Panc1 (cell line): ENCODE results near the gene CPLX1. TPM values are rescaled to one million over a fixed set of nuclear protein-coding genes. Genes with fewer than 3 reads are reported as not detected.

Source experiments
- ATAC-seq: fragments of 200-7000 bp; cut with Tn5 transposase; 2 replicates; pipeline ENCODE4 v1.9.1; 2020; ENCODE audit warnings: mild to moderate bottlenecking, moderate library complexity
- BruUV-seq: library from RNA; stranded (reverse); fragments of 400-500 nt; replicated peaks from 2 replicates; lab custom pipeline; 2021; lab: Mats Ljungman, UMichigan
- CTCF ChIA-PET: fragments of 300-600 bp; sonication (Branson Sonifier 250); formaldehyde crosslinking; loops from one replicate; lab custom pipeline; 2022; ENCODE audit warnings: antibody characterized with exemption; lab: Charles Lee
- POLR2A ChIA-PET: fragments of 300-600 bp; sonication (Branson Sonifier 250); formaldehyde crosslinking; loops from one replicate; lab custom pipeline; 2022; ENCODE audit warnings: antibody characterized with exemption; lab: Charles Lee
- DNase-seq: peaks from one replicate; pipeline ENCODE4 v3.0.0-alpha.2; 2010; ENCODE audit warnings: low read depth, low spot score
- H3K27ac ChIP-seq: 2 replicates; pipeline ENCODE4 v1.5.1; 2011; ENCODE audit warnings: mild to moderate bottlenecking, low read length, inconsistent platforms
- H3K27me3 ChIP-seq: fragments of 200-500 bp; sonication (Bioruptor generic); 2 replicates; pipeline ENCODE4 v1.6.0; 2014; ENCODE audit warnings: low read length, inconsistent platforms; ENCODE audit not compliant: control insufficient read depth, insufficient read depth
- H3K36me3 ChIP-seq: fragments of 200-500 bp; sonication (Bioruptor generic); 2 replicates; pipeline ENCODE4 v1.5.1; 2014; ENCODE audit warnings: inconsistent platforms, mild to moderate bottlenecking, low read length, moderate library complexity; ENCODE audit not compliant: control insufficient read depth, insufficient read depth
- H3K4me1 ChIP-seq: 2 replicates; pipeline ENCODE4 v1.5.1; 2011; ENCODE audit warnings: inconsistent platforms, mild to moderate bottlenecking, low read length, moderate library complexity; ENCODE audit not compliant: control insufficient read depth, insufficient read depth
- H3K4me3 ChIP-seq, 2 experiments: 2 replicates each; pipeline ENCODE4 v1.5.1; 2011 to 2012; ENCODE audit warnings: low read depth in 2 of 2, low read length in 2 of 2, mild to moderate bottlenecking in 2 of 2, inconsistent platforms in 1 of 2, moderate library complexity in 1 of 2
- H3K9me3 ChIP-seq: fragments of 200-500 bp; sonication (Bioruptor generic); 2 replicates; pipeline ENCODE4 v1.5.1; 2014; ENCODE audit warnings: low read depth, mild to moderate bottlenecking, inconsistent platforms, low read length, moderate library complexity; ENCODE audit not compliant: control insufficient read depth, insufficient read depth
- POLR2AphosphoS5 ChIP-seq: IDR thresholded peaks from 2 replicates; pipeline ENCODE4 v1.6.1; 2012; ENCODE audit warnings: mild to moderate bottlenecking, low read depth, low read length, moderate library complexity
- SIN3A ChIP-seq: IDR thresholded peaks from 2 replicates; pipeline ENCODE4 v1.6.1; 2012; ENCODE audit warnings: low read depth, mild to moderate bottlenecking, low read length, moderate library complexity, borderline replicate concordance; ENCODE audit not compliant: insufficient read depth
- TCF7L2 ChIP-seq: IDR thresholded peaks from 2 replicates; pipeline ENCODE4 v1.6.1; 2011; ENCODE audit warnings: mild to moderate bottlenecking, low read depth, low read length, inconsistent platforms
- in situ Hi-C: cut with HindIII; loops from 2 replicates; pipeline ENCODE4 v1.10.0; 2016; ENCODE audit warnings: low sequenced_read_pairs, low pct_unique_long_range_greater_than_20kb
- intact Hi-C: fragments of 100-400 bp; cut with micrococcal nuclease; formaldehyde crosslinking; loops from one replicate; pipeline ENCODE4 v1.10.0; 2022; ENCODE audit not compliant: unreplicated experiment
- total RNA-seq: library from RNA; stranded (reverse); gene quantifications from one replicate; pipeline ENCODE4 v1.2.1, GENCODE V29; 2021; ENCODE audit not compliant: unreplicated experiment
- TF ChIP-seq, protein P1 (sequence below): fragments of 450-650 bp; IDR thresholded peaks from 2 replicates; pipeline ENCODE4 v1.5.1; 2017; ENCODE audit warnings: mild to moderate bottlenecking
- TF ChIP-seq, protein P2 (sequence below), 2 experiments: IDR thresholded peaks; 2 replicates each; pipeline ENCODE4 v1.6.1; 2011 to 2012; ENCODE audit warnings: low read depth in 2 of 2, control low read depth in 1 of 2, low read length in 1 of 2, mild to moderate bottlenecking in 1 of 2, moderate library complexity in 1 of 2; ENCODE audit not compliant: insufficient read depth in 1 of 2

Gene CPLX1
- total RNA-seq, 1 experiment from 2014 or later: 6.7 TPM

DNA sequence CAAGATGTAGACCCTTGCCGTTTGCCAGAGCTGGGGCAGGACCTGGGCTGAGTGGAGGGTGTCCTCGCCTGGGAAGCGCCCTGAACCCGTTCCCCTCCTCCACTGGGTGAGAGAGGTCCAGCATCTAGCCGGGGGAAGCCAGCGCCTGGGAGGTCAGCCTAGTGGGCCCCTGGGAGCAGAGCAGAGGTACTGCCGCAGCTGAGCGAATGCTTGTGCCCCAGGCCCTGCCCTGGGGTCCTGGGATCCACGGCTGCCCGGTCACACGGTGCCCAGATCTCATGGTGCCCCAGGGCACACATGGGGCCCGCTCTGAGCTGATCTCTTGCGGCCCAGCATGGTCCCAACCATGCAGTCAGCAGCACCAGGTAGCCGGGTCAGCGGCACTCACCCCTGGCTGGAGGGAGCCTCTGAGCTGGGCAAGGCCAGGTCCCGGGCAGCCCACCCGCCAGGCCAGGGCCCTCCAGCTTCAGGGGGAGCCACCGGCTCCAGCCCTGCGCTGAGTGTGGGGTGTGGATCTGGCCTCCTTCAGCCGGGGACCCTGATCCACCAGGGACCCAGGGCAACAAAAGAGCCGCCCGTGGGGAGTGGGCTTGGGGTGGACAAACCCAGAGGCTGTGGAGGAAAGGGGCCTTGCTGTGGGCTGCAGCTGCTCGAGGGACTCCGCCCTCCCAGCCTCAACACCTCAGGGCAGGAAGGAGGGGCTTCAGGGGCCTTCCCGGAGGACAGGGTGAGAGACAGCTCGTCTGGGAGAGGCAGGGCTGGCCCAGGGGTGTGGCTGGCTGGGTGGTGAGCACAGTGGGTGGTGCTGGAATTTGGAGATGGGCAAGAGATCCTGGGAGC lies 4.1 kb upstream of the CPLX1 start:
- no TSS peak for BruUV-seq
- H3K27me3 ChIP-seq: no peaks in the 10 kb centered on the region
- in situ Hi-C loops: no loop called here
- intact Hi-C loops: no loop called here
- peaks cover 8% of the 10 kb centered on the region; the same call in 1 of the 2 replicates for H3K4me1 ChIP-seq
- no peak overlapping the region for H3K27ac ChIP-seq
- H3K9me3 ChIP-seq: no peaks in the 10 kb centered on the region
- ATAC-seq (no peak), DNase-seq (no peak)
- TF ChIP-seq POLR2AphosphoS5: no peak
- TF ChIP-seq, protein P1, sequence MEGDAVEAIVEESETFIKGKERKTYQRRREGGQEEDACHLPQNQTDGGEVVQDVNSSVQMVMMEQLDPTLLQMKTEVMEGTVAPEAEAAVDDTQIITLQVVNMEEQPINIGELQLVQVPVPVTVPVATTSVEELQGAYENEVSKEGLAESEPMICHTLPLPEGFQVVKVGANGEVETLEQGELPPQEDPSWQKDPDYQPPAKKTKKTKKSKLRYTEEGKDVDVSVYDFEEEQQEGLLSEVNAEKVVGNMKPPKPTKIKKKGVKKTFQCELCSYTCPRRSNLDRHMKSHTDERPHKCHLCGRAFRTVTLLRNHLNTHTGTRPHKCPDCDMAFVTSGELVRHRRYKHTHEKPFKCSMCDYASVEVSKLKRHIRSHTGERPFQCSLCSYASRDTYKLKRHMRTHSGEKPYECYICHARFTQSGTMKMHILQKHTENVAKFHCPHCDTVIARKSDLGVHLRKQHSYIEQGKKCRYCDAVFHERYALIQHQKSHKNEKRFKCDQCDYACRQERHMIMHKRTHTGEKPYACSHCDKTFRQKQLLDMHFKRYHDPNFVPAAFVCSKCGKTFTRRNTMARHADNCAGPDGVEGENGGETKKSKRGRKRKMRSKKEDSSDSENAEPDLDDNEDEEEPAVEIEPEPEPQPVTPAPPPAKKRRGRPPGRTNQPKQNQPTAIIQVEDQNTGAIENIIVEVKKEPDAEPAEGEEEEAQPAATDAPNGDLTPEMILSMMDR: no peak
- no peak for TF ChIP-seq TCF7L2
- TF ChIP-seq, protein P2, sequence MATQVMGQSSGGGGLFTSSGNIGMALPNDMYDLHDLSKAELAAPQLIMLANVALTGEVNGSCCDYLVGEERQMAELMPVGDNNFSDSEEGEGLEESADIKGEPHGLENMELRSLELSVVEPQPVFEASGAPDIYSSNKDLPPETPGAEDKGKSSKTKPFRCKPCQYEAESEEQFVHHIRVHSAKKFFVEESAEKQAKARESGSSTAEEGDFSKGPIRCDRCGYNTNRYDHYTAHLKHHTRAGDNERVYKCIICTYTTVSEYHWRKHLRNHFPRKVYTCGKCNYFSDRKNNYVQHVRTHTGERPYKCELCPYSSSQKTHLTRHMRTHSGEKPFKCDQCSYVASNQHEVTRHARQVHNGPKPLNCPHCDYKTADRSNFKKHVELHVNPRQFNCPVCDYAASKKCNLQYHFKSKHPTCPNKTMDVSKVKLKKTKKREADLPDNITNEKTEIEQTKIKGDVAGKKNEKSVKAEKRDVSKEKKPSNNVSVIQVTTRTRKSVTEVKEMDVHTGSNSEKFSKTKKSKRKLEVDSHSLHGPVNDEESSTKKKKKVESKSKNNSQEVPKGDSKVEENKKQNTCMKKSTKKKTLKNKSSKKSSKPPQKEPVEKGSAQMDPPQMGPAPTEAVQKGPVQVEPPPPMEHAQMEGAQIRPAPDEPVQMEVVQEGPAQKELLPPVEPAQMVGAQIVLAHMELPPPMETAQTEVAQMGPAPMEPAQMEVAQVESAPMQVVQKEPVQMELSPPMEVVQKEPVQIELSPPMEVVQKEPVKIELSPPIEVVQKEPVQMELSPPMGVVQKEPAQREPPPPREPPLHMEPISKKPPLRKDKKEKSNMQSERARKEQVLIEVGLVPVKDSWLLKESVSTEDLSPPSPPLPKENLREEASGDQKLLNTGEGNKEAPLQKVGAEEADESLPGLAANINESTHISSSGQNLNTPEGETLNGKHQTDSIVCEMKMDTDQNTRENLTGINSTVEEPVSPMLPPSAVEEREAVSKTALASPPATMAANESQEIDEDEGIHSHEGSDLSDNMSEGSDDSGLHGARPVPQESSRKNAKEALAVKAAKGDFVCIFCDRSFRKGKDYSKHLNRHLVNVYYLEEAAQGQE (IDR thresholded peaks at IDR 0.05; ENCODE audit: insufficient read depth in 1 of 2, low read depth in 2 of 2, low read length in 1 of 2): no peak
- no peak for TF ChIP-seq SIN3A
- POLR2A ChIA-PET: interaction anchor here (0.5 kb wide), 1 partner anchor 364 kb away, joined by 3 read pairs; no protein-coding TSS in a partner anchor
- no peaks in the 10 kb centered on the region for H3K36me3 ChIP-seq
- no peak overlapping the region for H3K4me3 ChIP-seq
- CTCF ChIA-PET: no interaction called here

DNA sequence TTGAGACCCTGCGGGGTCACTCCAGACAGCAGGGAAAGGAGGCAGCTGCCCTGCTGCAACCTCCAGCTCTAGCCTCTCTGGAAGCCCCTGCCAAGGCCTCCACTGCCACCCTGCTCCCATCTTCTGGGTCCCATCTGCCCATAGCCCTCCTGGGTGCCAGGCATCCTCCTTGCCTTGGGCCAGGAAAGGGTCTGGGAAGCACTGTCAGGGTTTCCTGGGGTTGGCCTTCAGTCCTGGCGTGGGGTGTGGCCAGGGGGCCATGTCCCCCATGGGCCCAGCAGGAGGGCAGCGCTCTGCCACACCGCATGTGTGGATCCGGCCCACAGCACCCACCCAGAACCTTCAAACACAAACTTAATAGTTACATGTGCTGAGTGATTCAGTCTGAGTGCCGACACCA lies 3.4 kb upstream of the CPLX1 start:
- H3K9me3 ChIP-seq: no peaks in the 10 kb centered on the region
- no peak for DNase-seq
- ChIA-PET CTCF (interaction anchor here (0.5 kb wide), 1 partner anchor 54 kb away, joined by 3 read pairs; no protein-coding TSS in a partner anchor), POLR2A (no interaction called here)
- no TSS peak for BruUV-seq
- in situ Hi-C loops: no loop called here
- ATAC-seq: no peak
- no peaks in the 10 kb centered on the region for H3K27me3 ChIP-seq
- H3K4me1 ChIP-seq: peaks cover 8% of the 10 kb centered on the region; the same call in 1 of the 2 replicates
- intact Hi-C loops: no loop called here
- H3K4me3 ChIP-seq: no peak overlapping the region
- H3K27ac ChIP-seq: no peak overlapping the region
- no peaks in the 10 kb centered on the region for H3K36me3 ChIP-seq
- TF ChIP-seq POLR2AphosphoS5 (no peak), SIN3A (no peak), TCF7L2 (no peak)
- TF ChIP-seq, protein P2 (IDR thresholded peaks at IDR 0.05; ENCODE audit: insufficient read depth in 1 of 2, low read depth in 2 of 2, low read length in 1 of 2): no peak
- TF ChIP-seq, protein P1: no peak
